K562 (cell line): ENCODE results near the gene PDZK1IP1. TPM values are rescaled to one million over a fixed set of nuclear protein-coding genes. Genes with fewer than 3 reads are reported as not detected.

Experiments used
- CREBBP ChIP-seq: IDR thresholded peaks from one replicate; pipeline ENCODE4 v1.6.1; 2012; ENCODE audit warnings: low read depth, mild to moderate bottlenecking, control low read depth, inconsistent platforms, low read length
- CTBP1 ChIP-seq: fragments of 450-650 bp; IDR thresholded peaks from 2 replicates; pipeline ENCODE4 v1.6.1; 2016; ENCODE audit warnings: borderline replicate concordance
- DIDO1 ChIP-seq: fragments of 450-650 bp; IDR thresholded peaks from 2 replicates; pipeline ENCODE4 v1.6.1; 2016; ENCODE audit warnings: low read depth, missing biosample characterization, missing genetic modification characterization
- ETS2 ChIP-seq: IDR thresholded peaks from 2 replicates; pipeline ENCODE4 v1.6.1; 2016; ENCODE audit warnings: borderline replicate concordance, missing genetic modification characterization, mild to moderate bottlenecking, moderate library complexity, missing compliant biosample characterization; ENCODE audit not compliant: poor library complexity, severe bottlenecking
- NEUROD1 ChIP-seq: fragments of 150-350 bp; IDR thresholded peaks from 2 replicates; pipeline ENCODE4 v1.6.1; 2014; ENCODE audit warnings: borderline replicate concordance, low read length, low read depth; ENCODE audit not compliant: partially characterized antibody
- PCBP2 ChIP-seq: fragments of 200-400 bp; formaldehyde crosslinking; IDR thresholded peaks from 2 replicates; pipeline ENCODE4 v1.6.1; 2018; ENCODE audit warnings: low read length, low read depth, mild to moderate bottlenecking, moderate library complexity; ENCODE audit not compliant: poor library complexity, severe bottlenecking
- TOE1 ChIP-seq, 2 experiments: fragments of 450-650 bp in 1 of 2; sonication (generic) in 1 of 2; formaldehyde crosslinking in 1 of 2; IDR thresholded peaks; 2 replicates each; pipeline versions ENCODE4 v1.7.1 to v1.8.0; 2016 to 2022; ENCODE audit warnings: borderline replicate concordance in 2 of 2, mild to moderate bottlenecking in 2 of 2, antibody characterized with exemption in 1 of 2, inconsistent platforms in 1 of 2, low read depth in 1 of 2, missing genetic modification reagents in 1 of 2, moderate library complexity in 1 of 2
- ZNF124 ChIP-seq: sonication (generic); formaldehyde crosslinking; IDR thresholded peaks from 2 replicates; pipeline ENCODE4 v1.8.1; 2022; ENCODE audit warnings: missing genetic modification reagents
- ZNF212 ChIP-seq: fragments of 450-650 bp; formaldehyde crosslinking; IDR thresholded peaks from 2 replicates; pipeline ENCODE4 v1.4.0; 2020; ENCODE audit warnings: mild to moderate bottlenecking
- ZNF561 ChIP-seq: fragments of 450-650 bp; formaldehyde crosslinking; conservative IDR thresholded peaks from 2 replicates; pipeline ENCODE4 v1.4.0; 2020; ENCODE audit warnings: mild to moderate bottlenecking, moderate library complexity
- ZNF764 ChIP-seq: fragments of 250-450 bp; sonication (Bioruptor Pico); IDR thresholded peaks from 2 replicates; pipeline ENCODE4 v1.4.0; 2020; ENCODE audit warnings: low read depth, mild to moderate bottlenecking, moderate library complexity
- polyA plus RNA-seq, 8 experiments: library from polyadenylated mRNA; depleted of rRNA in 4 of 8; stranded (reverse) in 5 of 8; unstranded in 3 of 8; fragments of >200 nt; fragmentation: Nextera tagmentation in 2 of 8; fragmentation: Illumina TruSeq in 1 of 8; extraction: Ambion mirVana in 2 of 8; extraction: Trizol in 1 of 8; gene quantifications; 2 replicates each; pipeline versions ENCODE4 v1.2.1 to v1.2.3, GENCODE V29; 2011 to 2014; ENCODE audit warnings: inconsistent platforms in 1 of 8, missing spikeins in 1 of 8
- total RNA-seq, 7 experiments: library from RNA; depleted of rRNA in 6 of 7; stranded (reverse); fragments of >200 nt in 6 of 7; fragmentation: Illumina TruSeq in 2 of 7; extraction: Trizol in 2 of 7; gene quantifications; 2 replicates each; pipeline versions ENCODE4 v1.2.1 to v1.2.3, GENCODE V29; 2011 to 2021; ENCODE audit warnings: low replicate concordance in 1 of 7
- TF ChIP-seq, protein P1 (sequence below): fragments of 250-450 bp; sonication (Bioruptor Pico); IDR thresholded peaks from 2 replicates; pipeline ENCODE4 v1.8.0; 2022; ENCODE audit warnings: inconsistent platforms

The PDZK1IP1 gene
- total and polyA plus RNA-seq, 9 of the 15 experiments (the other 6 are each of a cell fraction or from before 2014, with no cell fraction given): 0.17 to 0.68 (median 0.53) TPM; not detected in 2

DNA sequence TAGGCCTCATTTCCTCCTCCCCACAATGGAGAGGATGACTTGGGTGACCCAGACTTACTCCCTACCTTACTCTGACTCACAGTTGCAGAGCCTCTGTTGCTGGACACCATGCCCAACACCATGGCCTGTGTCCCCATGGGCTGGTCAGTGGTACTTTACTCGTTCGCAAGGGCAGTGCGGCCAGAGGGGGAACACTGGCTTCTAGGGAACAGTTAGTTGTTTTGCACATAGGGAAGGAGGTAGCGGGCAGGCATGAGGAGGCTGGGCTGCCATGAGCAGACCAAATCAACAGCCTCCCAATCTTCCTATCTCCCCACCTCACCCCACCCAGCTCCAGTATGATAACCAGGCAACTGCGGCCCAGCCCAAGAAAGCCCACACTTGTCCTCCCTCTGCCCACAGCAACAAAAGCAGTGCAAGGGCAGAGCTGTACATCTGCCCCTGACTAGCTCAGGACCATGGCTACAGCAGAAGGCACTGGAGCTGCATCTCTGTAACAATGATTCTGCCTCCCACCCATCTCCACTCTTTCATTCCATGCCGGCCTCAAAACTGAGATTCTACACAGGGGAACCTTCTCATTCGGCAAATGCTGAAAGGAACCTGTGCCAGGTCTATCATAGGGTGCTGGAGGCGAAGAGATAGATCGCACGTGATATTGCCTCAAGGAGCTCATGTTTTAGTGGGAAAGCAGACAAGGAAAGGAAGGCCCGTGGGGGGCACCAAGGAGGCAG lies 23.6 kb upstream of the PDZK1IP1 start (continued):
- TF ChIP-seq, protein P1, sequence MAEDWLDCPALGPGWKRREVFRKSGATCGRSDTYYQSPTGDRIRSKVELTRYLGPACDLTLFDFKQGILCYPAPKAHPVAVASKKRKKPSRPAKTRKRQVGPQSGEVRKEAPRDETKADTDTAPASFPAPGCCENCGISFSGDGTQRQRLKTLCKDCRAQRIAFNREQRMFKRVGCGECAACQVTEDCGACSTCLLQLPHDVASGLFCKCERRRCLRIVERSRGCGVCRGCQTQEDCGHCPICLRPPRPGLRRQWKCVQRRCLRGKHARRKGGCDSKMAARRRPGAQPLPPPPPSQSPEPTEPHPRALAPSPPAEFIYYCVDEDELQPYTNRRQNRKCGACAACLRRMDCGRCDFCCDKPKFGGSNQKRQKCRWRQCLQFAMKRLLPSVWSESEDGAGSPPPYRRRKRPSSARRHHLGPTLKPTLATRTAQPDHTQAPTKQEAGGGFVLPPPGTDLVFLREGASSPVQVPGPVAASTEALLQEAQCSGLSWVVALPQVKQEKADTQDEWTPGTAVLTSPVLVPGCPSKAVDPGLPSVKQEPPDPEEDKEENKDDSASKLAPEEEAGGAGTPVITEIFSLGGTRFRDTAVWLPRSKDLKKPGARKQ (CRISPR knock-in tag): no peak
- no peak for TF ChIP-seq ZNF764
- peak; percentile 23 for TF ChIP-seq NEUROD1
- TF ChIP-seq ETS2: no peak
- no peak for TF ChIP-seq ZNF124 (CRISPR knock-in tag)
- no peak for TF ChIP-seq TOE1 (IDR thresholded peaks at IDR 0.05; ENCODE audit: borderline replicate concordance)
- no peak for TF ChIP-seq TOE1 (CRISPR knock-in tag; IDR thresholded peaks at IDR 0.05; ENCODE audit: borderline replicate concordance, low read depth)
- TF ChIP-seq PCBP2: no peak
- no peak for TF ChIP-seq ZNF561 (CRISPR knock-in tag)
- no peak for TF ChIP-seq ZNF212 (CRISPR knock-in tag)
- TF ChIP-seq CREBBP: no peak
- no peak for TF ChIP-seq DIDO1 (tag)
- TF ChIP-seq CTBP1: peak; percentile 39; the same call in 1 of the 2 replicates
